Skin of body (tissue), 2 donors: ENCODE measurements around the gene CDH6. TPM values are rescaled to one million over a fixed set of nuclear protein-coding genes. Genes with fewer than 3 reads are reported as not detected.

Source experiments
- DNase-seq: peaks from one replicate; lab custom pipeline; 2025; lab: John Stamatoyannopoulos, UW
- total RNA-seq: library from RNA; depleted of rRNA; stranded (reverse); fragments of >200 nt; gene quantifications from one replicate; pipeline ENCODE4 v1.2.3, GENCODE V29; 2014

CDH6 gene
- 6.9 TPM for total RNA-seq

DNA sequence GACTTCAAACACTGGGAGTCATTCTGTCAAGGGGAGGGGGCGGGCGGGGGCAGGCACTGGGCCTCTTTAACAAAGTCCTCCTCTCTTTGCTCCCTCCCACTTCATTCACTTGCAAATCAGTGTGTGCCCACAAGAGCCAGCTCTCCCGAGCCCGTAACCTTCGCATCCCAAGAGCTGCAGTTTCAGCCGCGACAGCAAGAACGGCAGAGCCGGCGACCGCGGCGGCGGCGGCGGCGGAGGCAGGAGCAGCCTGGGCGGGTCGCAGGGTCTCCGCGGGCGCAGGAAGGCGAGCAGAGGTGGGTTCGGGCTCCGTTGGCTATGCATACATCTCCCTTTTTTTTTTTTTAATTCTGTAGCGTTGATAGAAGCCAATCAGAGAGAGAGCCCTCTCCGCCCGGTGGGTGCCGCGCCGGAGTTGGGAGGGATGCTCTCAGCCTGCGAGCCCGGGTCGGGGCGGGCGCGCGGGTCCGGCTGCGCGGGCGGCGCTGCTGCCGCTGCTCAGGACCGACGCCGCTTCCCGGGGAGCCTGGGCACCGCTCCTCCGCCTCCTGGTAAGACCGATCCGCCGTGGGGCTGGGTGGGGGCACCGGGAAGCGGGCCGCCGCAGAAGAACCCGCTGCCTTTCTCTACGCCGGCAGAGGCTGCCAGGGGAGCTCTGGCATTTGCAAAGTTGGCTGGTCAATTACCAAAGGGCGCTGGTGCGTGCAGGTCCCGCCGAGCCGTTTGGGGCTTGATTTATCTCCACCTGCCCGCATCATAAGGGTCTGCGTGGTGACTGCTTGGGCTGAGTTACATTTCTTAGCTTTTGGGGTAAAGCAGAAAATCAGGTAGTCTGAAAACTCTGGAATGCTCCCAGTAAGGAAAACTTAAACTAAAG is at the start of gene CDH6:
Gene CDH6 (plus strand): TSS at position 96 of the 877 bp plus-strand sequence. CDS start 73,788 bp downstream, outside the sequence.
- peak; percentile 20 for DNase-seq

DNA sequence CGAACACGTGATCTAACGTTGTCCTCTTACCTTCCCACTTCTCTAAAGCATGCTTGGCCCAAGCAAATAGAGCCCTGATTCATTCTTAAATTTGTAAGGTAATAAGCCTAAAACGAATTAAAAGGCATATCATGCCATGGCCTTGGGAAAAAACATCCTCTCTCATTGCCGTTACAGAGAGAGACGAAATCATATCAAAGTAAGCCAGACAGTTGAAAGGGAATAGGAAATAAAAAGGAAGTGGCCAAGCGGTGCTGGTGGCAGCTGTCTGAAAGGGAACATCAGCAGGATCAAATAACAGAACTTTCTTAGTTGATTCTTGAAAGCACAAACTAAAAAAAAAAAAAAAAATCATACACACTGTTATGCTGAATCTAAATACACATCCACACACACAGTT is 49.1 kb upstream of the CDH6 start:
- DNase-seq = no peak

DNA sequence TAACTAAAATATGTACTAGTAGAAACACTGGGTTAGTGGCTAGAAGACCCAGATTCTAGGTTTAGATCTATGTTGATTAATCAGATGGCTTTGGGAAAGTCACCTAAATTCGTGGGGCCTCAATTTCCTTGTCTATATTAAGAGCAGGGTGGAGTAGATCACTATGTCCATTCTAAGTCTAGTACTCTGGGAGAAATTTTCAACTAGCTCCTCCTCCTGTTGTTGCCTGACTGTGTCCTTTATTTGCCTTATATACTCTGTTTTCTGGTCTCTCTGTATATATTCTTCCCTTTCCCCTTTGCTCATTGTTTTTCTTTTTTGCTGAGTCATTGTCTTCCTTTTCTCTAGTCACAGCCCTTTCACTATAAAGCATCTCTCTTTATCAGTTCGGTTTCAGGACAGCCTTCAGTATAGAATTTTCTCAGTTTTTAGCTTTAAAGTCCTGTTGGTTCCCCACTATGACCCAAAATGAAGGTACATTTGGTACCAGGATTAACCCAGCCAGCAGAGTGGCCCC is 44.5 kb upstream of the CDH6 start:
- DNase-seq = no peak

DNA sequence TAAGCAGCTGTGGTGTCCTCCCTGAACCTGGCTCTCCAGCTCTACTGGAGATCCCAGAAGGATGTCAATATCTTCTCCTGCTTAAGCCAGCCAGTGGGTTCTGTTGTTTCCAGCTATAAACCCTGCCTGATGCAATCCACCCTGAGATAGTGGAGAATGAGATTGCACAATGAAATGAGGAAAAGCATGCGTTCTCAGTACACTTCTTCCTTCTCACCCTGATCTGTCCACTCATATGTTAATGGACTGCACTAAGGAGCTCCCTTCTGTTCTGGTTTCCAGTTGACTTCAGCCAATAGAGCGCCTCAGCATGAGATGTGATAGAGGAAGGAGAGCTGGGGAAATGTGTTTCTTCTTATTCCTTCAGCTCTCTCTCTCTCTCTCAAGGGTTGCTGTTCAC is 40.0 kb upstream of the CDH6 start:
- no peak for DNase-seq

DNA sequence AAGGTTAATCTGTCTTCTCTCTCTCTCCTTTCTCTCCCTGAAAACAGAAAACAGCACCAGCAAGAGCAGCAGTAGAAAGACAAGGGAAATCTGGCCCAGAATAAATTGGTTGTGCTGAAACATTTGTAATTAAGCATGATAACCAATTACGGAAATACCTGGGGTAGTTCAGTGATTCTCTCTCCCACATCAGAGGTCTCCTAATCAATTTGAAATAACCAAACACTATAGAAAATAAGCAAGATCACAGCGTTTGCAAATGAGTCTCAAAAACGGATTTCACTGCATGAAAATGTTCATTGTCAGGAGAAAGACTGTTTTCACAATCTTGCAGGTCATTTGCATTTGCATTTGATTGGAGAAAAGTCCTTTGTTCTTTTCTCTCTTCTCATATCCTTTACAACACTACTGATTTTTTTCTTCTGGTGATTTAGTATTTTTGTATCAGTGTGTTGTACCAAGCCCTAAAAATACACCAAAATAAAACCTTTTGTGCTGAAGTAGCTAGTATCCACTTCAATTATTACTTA is 36.8 kb upstream of the CDH6 start:
- DNase-seq = no peak

DNA sequence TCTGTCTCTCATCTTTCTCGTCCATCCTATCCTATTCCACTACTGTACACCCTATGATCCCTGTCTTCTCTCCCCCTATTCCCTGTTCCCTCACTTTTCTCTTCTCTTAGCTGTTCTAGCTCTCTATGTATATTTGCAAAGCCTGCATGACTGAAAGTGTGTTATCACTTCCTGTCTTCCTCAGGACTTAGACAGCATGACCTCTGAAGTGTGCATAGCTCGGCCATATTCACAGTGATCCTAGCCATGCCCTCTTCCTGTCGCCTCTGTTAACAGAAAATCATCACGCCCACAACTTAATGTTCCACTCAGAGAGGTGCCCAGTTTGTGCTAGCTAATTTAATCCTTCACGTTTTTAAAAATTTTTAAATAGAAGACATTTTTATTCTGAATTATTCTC is 35.8 kb upstream of the CDH6 start:
- DNase-seq = no peak

DNA sequence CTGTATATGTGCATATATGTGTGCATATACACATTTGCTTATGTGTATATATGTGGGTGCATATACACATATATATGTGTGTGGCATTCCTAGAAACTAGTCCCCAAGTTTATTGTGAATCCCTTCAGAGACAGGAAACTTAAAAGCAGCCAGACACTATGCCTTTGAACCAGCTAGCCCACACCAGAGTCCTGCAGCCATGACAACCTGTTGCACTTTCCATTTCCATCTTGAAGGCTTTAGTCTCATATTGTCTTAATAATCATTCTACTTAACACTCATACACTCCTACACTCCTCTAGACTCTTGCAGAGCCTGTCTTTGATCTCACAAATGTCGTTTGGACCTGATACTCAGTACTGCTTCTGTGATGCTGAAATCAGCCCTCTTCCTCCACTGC is 34.8 kb upstream of the CDH6 start:
- no peak for DNase-seq

DNA sequence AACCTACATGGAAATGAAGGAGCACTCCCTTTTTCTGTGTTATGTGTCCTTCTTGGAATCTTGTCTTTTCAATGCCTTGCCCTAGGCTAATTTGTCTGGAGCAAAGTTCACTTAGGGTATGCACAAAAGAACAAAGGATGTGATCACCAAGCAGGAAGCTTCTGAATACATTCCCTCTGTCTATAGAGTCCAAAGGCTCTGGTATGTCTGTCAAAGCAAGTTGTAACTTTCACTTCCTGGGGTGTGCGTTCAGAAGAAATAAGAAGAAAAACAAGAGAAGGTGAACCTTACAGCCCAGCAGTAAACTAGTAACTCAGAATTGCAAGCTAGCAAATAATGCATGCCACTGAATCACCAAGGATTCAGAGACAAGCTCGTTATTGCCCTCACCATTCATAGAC is 31.7 kb upstream of the CDH6 start:
- DNase-seq = no peak

DNA sequence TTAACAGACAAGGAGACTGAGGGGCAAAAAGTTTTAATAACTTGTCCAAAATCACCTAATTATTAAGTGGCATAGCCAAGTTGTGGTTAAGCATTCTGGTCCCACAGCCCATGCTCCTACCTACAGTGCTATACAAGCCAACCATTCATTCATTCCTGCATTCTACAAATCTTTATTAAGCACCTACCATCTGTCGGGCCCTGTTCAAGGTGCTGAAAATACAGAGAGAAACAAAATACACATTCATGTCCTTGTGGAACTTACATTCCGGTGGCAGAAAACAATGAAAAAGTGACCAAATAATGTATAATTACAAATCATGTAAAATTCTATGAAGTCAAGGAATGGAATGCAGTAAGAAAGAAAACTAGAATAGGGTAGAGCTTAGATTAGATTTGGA is 27.8 kb upstream of the CDH6 start:
- DNase-seq = no peak

DNA sequence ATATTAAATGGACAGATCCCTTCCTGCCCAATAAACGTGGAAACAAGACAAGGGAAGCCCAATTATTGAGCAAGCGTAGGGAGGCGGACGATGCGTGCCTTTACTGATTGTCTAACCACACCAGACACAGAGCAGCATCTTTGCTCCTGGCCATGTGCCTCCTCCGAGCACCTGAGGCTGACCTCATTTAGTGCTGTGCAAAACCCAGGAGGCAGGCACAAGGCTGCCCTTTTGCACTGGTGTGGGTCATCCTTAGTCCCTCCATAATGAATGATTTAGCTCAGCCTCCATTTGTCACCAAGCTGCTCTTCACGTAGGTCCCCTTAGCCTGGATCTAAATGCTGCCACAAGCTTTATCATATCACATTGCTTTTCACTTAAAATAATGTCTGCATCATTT is 24.1 kb upstream of the CDH6 start:
- no peak for DNase-seq

DNA sequence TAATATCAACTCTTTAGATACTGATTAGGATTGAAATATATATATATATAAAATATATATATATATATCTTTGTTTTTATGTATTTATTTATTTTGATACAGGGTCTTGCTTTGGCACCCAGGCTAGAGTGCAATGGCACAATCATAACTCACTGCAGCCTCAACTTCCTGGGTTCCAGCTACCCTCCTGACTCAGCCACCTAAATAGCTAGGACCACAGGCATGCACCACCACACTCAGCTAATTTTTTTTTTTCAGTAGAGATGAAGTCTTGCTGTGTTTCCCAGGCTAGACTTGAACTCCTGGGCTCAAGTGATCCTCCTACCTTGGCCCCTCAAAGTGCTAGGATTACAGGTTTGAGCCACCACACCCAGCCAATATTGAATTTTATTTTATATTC is 20.6 kb upstream of the CDH6 start:
- DNase-seq = no peak

DNA sequence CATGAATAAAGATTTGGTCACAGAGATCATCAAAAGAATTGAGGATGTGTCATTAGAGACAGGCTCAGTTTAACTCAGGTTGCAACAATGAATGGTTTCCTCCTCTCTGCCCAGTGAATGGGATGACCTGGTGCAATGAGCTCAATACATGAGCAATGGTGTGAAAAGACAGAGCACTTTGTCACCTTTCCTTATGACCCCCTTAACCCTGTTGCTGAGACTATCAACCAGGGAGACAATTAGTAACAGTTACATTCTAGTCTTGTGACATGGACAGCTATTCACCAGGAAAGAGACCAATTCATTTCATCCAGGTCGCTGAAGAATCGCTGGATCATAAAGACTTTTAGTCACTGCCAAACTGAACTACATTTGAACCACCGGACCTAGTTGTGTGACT is 19.9 kb upstream of the CDH6 start:
- DNase-seq = no peak

DNA sequence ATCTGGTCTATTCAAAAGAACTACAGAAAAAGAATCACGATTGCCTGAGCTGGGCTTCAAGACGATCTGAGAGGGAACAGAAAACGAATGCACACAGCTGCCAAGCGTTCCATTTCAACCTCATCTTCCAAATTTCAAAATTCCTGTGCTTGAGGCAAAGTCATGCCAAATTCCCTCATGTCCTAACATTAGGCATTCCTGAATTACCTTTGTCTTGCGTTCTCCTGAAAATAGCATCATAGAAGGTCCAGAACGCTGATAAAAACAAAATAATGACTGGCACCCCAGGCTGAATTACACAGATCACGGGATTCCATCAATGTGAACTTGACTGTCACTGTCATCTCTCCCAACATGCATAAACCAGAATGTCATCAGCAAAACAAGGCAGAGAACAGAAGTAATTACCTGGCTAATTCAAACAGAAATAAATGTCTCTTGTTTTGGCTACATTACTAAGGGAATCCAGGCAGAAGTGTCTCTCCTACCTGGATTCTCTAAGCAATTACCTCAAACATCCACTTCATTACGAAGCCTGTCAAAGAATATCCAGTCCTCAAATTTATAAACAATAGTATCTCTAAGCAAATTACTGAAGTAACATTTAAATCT is 12.0 kb upstream of the CDH6 start:
- no peak for DNase-seq

DNA sequence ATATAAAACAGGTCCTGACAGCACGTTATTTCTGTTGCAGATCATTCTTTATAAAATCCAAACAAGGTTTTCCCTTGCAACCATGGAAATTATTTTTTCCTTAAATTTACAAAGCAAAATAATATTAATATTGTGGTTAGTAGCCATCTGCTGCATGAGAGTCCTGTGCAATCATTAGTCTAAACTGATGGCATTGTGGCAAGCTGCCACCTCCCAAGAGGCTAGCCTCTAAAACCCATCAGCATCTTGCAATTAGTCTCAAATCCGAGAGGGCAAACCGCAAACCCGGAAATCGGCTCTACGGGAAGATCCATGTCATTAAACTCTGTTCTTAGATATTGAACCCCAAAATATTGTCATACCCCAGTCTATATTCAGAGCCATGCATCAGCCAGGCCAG is 11.3 kb upstream of the CDH6 start:
- no peak for DNase-seq

DNA sequence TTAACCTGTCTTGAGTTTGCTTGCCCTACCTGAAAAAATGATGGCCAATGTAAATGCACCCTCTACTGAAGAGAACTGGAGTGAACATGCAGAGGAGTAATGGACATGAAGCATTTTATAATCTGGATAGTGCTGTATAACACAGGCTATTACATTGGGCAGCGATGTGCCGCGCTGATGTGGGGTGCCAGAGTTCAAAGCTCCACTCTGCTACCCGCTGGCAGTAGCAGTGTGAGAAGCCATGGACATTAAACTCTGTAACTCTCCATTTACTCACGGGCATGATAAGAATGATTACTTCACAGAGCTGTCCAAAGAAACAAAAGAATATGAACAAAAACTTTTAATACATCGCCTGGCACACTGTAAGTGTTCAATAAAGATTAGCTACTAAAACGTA is 7.5 kb upstream of the CDH6 start:
- no peak for DNase-seq

DNA sequence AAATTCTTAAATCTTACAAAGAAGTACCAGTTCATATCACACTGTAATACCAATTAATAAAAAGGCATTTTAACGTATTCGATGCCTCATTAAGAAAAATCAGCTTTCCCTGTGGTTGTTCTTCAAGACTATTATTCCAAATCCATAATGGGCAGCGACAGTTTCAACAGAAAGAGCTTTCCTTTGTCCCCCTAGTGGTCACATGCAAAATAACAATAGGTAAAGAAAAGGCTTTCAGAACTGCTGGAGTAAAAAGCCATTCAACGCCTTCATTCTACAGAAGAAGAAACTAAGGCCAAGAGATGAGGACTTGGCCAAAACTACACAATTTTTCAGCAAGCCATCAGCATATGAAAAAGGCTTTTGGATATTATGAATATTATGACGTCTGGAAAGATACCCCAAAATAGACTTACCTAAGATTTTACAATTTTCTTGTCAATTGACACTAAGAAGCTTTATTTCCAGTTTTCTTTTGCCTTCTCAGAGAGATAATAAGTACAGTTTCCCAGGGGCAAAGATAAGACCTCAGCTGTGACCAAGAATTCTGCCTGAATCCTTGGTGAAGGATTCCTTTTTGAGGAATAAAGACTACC is 6.7 kb upstream of the CDH6 start:
- no peak for DNase-seq

DNA sequence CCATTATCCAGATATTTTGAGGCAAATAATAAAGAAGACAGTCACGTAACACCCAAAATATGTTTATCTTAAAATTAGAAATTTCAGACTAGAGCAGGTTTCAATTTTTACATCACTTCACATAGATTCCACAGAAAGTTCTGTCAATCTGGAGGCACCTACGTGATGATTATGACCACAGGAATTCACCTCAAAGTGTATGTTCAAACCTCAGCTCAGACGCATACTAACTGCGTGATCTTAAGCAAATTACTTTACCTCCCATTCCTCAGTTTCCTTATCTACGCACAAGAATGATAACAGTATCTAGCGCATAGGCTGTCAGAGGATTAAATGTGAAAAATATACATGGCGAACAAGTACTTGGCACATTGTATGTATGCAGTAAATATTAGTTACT is 5.9 kb upstream of the CDH6 start:
- no peak for DNase-seq

DNA sequence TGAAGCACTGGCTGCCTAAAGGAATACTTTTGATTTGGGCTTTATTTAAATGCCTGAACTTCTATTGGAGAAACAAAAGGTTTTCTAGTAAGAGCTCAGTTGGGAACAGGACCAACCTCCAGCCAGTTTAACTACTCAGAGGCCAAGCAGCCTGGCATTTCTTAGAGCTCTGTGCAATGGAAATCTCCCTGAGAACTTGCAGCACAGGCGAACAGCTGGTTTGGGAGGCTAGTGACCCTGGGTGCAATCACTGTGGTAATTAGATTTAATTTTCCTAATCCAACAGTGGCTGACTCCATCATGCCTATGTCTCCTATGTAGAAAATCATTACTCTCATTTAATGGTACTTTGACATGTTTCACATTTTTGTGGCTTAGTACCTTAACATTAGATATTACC is 1.0 kb upstream of the CDH6 start:
- DNase-seq = no peak

DNA sequence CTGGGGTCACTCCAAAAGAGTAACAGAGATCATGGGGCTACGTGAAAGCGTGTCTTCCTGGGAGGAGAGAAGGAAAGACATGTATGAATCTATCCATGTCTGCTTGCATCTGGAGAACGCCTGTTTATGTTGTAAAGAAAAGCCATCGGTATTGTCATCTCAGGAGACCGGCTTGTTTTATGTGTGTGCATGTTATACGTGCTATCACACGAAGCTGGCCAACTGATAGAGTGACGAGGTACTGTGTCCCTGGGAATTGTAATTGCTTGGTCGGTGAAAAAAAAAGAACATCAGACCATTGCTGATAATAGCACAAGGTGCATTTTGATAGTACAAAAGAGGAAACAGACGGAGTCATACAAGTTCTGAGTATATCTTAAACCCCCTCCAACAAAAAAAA is 370 bp upstream of the CDH6 start:
- DNase-seq = no peak

DNA sequence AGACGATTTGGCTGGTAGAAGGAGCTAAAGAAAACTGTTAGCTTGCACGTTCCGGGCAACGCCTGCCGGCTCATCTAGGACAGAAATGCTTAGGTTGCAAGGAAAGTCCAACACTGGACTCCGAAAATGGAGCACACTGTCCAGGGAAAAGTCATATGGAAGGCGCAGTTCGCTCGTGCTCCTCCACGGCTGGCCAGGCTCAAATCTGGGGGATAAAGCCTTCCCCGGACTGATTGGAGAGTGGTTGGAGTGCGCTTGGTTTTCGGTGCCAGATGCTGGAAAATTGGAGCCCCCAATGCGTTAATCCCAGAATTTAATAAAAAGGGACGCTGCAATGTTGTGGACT is 955 bp downstream of the CDH6 start:
- DNase-seq = no peak

DNA sequence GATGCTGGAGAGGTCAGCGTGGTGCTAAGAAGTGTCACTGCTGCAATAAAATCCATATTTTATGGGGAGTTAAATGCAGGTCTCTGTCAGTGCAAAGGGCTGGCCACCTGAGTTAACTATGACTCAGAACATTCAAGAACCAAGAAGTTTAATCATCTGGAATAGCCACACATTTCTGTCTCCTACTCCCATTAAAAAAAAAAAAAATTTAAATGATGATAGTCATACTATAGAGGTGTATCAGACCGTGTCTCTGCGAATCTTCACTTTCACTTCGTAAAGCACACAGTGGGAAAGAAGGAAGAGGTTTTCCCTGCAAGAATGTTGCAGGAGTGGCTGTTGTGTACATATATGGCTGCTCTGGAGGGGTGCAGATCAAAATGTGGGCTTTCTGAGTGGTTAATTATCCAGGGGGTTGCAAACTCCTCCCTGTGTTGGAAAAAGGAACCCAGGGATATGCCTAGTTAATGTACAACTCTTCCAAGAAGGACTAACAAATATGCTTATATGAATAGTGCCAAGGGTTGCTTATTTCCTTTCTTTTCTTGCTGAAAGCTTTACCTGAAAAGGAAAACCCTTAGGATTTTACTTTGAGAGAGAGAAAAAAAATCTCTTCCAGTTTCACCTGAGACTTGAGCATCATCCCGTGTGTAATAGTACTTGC is 1.5 kb downstream of the CDH6 start:
- no peak for DNase-seq

DNA sequence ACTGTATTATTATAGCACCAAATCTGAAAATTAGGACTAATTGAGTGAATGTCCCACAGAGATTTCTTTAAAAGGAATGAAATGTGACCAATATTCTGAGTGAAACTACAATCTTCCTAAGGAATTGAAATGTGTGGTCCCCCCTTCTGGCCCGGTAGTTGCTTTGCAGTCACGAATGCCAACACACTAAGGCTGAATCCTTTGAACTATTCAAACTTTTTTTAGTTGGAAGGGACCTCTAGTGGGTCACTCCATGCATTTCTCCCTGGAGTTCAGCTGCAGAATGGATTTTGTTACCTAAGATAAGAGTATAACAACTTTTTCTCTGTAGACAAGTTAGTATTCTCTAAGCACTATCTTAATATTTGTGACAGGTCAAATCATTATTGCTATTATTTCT is 2.8 kb downstream of the CDH6 start:
- DNase-seq = no peak
